HL-60 (cell line): ENCODE data around the gene PRPF40B.
"Not testable (repeated sequence)": the region's sequence is repeated elsewhere in the genome, so short reads cannot be mapped to it uniquely, and the experiment has no call there.

Experiments
- DNase-seq, 2 experiments: peaks; one replicate each; pipeline ENCODE4 v3.0.0-alpha.2; 2010 to 2020; ENCODE audit warnings: low read depth in 1 of 2, low spot score in 1 of 2
- H3K27ac ChIP-seq: fragments of 250-450 bp; sonication (Bioruptor Pico); replicated peaks from 2 replicates; pipeline ENCODE4 v1.5.1; 2020; ENCODE audit warnings: mild to moderate bottlenecking, moderate library complexity
- H3K27me3 ChIP-seq: fragments of 250-450 bp; sonication (Bioruptor Pico); 2 replicates; pipeline ENCODE4 v1.5.1; 2021; ENCODE audit warnings: mild to moderate bottlenecking, moderate library complexity; ENCODE audit not compliant: insufficient read depth, poor library complexity, severe bottlenecking
- H3K4me3 ChIP-seq: replicated peaks from 2 replicates; pipeline ENCODE4 v1.5.1; 2011; ENCODE audit warnings: mild to moderate bottlenecking, control low read depth, low read length; ENCODE audit not compliant: insufficient read depth
- CTCF ChIP-seq: IDR thresholded peaks from one replicate; pipeline ENCODE4 v1.5.1; 2011; ENCODE audit warnings: low read length, control low read depth, inconsistent platforms; ENCODE audit not compliant: insufficient read depth
- GABPA ChIP-seq: IDR thresholded peaks from 2 replicates; pipeline ENCODE4 v1.6.1; 2012; ENCODE audit warnings: low read depth
- POLR2AphosphoS5 ChIP-seq: IDR thresholded peaks from 2 replicates; pipeline ENCODE4 v1.6.1; 2012; ENCODE audit warnings: low read depth
- REST ChIP-seq: IDR thresholded peaks from 2 replicates; pipeline ENCODE4 v1.6.1; 2012; ENCODE audit warnings: low read depth; ENCODE audit not compliant: insufficient replicate concordance
- SPI1 ChIP-seq: IDR thresholded peaks from 2 replicates; pipeline ENCODE4 v1.6.1; 2012; ENCODE audit warnings: low read depth, mild to moderate bottlenecking, borderline replicate concordance

PRPF40B gene

GRCh38 chr12:49609059-49609874 lies 14.1 kb upstream of the PRPF40B start:
- Histone ChIP-seq H3K27me3 (no peaks in the 10 kb centered on the region), H3K4me3 (no peak overlapping the region), H3K27ac (no peak overlapping the region)
- TF ChIP-seq SPI1, result no peak
- TF ChIP-seq REST, result no peak
- no peak for TF ChIP-seq POLR2AphosphoS5
- no peak for TF ChIP-seq GABPA
- TF ChIP-seq CTCF, result no peak
- no peak for DNase-seq

GRCh38 chr12:49609875-49610154 lies 13.5 kb upstream of the PRPF40B start:
- no peak for TF ChIP-seq SPI1
- no peak for TF ChIP-seq POLR2AphosphoS5
- TF ChIP-seq CTCF, result no peak
- no peak for TF ChIP-seq REST
- DNase-seq, result no peak
- no peak overlapping the region for H3K27ac ChIP-seq
- H3K4me3 ChIP-seq, result no peak overlapping the region
- H3K27me3 ChIP-seq, result no peaks in the 10 kb centered on the region

GRCh38 chr12:49610785-49611184 lies 12.6 kb upstream of the PRPF40B start:
- H3K4me3 ChIP-seq, H3K27me3 ChIP-seq, H3K27ac ChIP-seq, DNase-seq: not testable (repeated sequence)

GRCh38 chr12:49612210-49612609 lies 11.2 kb upstream of the PRPF40B start:
- no peak for TF ChIP-seq GABPA
- TF ChIP-seq SPI1, result no peak
- TF ChIP-seq CTCF, result no peak
- TF ChIP-seq REST, result no peak
- no peak for TF ChIP-seq POLR2AphosphoS5
- Histone ChIP-seq H3K4me3 (no peak overlapping the region), H3K27me3 (no peaks in the 10 kb centered on the region), H3K27ac (no peak overlapping the region)
- no peak for DNase-seq
